HFFc6 (cell line): ENCODE data around the gene IFT74. TPM values are rescaled to one million over a fixed set of nuclear protein-coding genes. Genes with fewer than 3 reads are reported as not detected.
A peak's percentile ranks its signal among the peaks of the same experiment; 100 is the strongest.

Experiments used
- DNase-seq: peaks from one replicate; pipeline ENCODE4 v3.0.0-alpha.2; 2018
- H3K27ac Mint-ChIP-seq: 2 replicates; pipeline ENCODE4 v1.8.0; 2020; ENCODE audit warnings: mild to moderate bottlenecking, mixed read lengths
- H3K27me3 Mint-ChIP-seq: 2 replicates; pipeline ENCODE4 v1.8.0; 2021; ENCODE audit warnings: mild to moderate bottlenecking, moderate library complexity, mixed read lengths; ENCODE audit not compliant: insufficient read depth
- H3K36me3 Mint-ChIP-seq: 2 replicates; pipeline ENCODE4 v1.8.0; 2021; ENCODE audit warnings: low read depth, mixed read lengths
- H3K4me1 Mint-ChIP-seq: 2 replicates; pipeline ENCODE4 v1.8.0; 2020; ENCODE audit warnings: low read depth, mixed read lengths
- H3K4me3 Mint-ChIP-seq: 2 replicates; pipeline ENCODE4 v1.8.0; 2020; ENCODE audit warnings: mild to moderate bottlenecking, moderate library complexity, mixed read lengths
- H3K9me3 Mint-ChIP-seq: 2 replicates; pipeline ENCODE4 v1.8.0; 2020; ENCODE audit warnings: mild to moderate bottlenecking, mixed read lengths
- CTCF ChIP-seq: fragments of 200-600 bp; sonication (generic); IDR thresholded peaks from 2 replicates; pipeline ENCODE4 v1.5.0; 2021; ENCODE audit warnings: antibody characterized with exemption, mild to moderate bottlenecking
- total RNA-seq, 6 experiments: library from RNA; stranded (reverse); fragmentation: NEBNext Ultra II Directional; extraction: Animal tissue kit (Norgen Biotek cat#: 25700); gene quantifications; 2 replicates in 1 of 6; 3 replicates in 5 of 6; pipeline ENCODE4 v1.2.3, GENCODE V29; 2021

Gene IFT74
- total RNA-seq, 6 experiments from 2014 or later: 12.1 to 15.7 (median 12.8) TPM

DNA sequence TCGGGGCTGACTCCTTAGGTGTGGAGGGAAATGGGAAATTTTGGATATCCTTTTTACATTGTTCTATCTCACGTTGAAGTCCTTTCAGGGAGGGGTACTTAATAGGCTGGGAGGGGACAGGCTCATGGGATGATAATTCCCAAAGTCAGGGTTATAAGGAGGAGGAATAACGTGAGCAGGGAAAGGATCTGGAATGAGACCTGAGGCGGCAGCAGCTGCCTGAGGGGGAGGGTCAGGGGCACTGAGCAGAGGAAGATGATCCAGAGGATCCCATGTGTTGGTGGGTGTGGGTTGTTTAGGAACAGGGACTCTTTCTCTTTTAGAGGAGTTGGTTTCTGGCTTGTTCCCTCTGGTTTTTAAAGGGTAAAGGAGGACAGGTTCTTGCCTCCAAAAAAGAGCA lies 18.7 kb downstream of the IFT74 start:
- TF ChIP-seq CTCF: no peak
- Mint-ChIP-seq H3K4me1 (peaks cover 18% of the 10 kb centered on the region), H3K27ac (no peak overlapping the region), H3K9me3 (no peaks in the 10 kb centered on the region), H3K4me3 (no peak overlapping the region), H3K27me3 (no peaks in the 10 kb centered on the region), H3K36me3 (no peaks in the 10 kb centered on the region)
- no peak for DNase-seq

GRCh38 chr9:26975728-26976707 lies 19.8 kb downstream of the IFT74 start:
- no peaks in the 10 kb centered on the region for H3K27me3 Mint-ChIP-seq
- peak; percentile 67 for TF ChIP-seq CTCF
- no peaks in the 10 kb centered on the region for H3K9me3 Mint-ChIP-seq
- no peaks in the 10 kb centered on the region for H3K36me3 Mint-ChIP-seq
- H3K27ac Mint-ChIP-seq: peak overlapping the region; percentile 79
- no peak overlapping the region for H3K4me3 Mint-ChIP-seq
- peaks cover 18% of the 10 kb centered on the region for H3K4me1 Mint-ChIP-seq
- peak; percentile 28 for DNase-seq

GRCh38 chr9:26983340-26983739 lies 27.1 kb downstream of the IFT74 start:
- peaks cover 11% of the 10 kb centered on the region for H3K36me3 Mint-ChIP-seq
- no peak overlapping the region for H3K4me3 Mint-ChIP-seq
- no peak overlapping the region for H3K27ac Mint-ChIP-seq
- no peaks in the 10 kb centered on the region for H3K9me3 Mint-ChIP-seq
- H3K4me1 Mint-ChIP-seq: no peaks in the 10 kb centered on the region
- no peak for TF ChIP-seq CTCF
- H3K27me3 Mint-ChIP-seq: no peaks in the 10 kb centered on the region
- DNase-seq: no peak

- Mint-ChIP-seq H3K4me1 (no peaks in the 10 kb centered on the region; the same call in 1 of the 2 replicates), H3K27ac (no peak overlapping the region), H3K4me3 (no peak overlapping the region), H3K36me3 (no peaks in the 10 kb centered on the region), H3K9me3 (no peaks in the 10 kb centered on the region), H3K27me3 (no peaks in the 10 kb centered on the region)
- no peak for DNase-seq
- TF ChIP-seq CTCF: no peak
Measured at GRCh38 chr9:26995810-26996209, 39.6 kb downstream of the IFT74 start.

- Mint-ChIP-seq H3K4me1 (no peaks in the 10 kb centered on the region), H3K4me3 (no peak overlapping the region), H3K36me3 (no peaks in the 10 kb centered on the region), H3K9me3 (no peaks in the 10 kb centered on the region), H3K27ac (no peak overlapping the region), H3K27me3 (no peaks in the 10 kb centered on the region)
- DNase-seq: no peak
- TF ChIP-seq CTCF: no peak
Measured at GRCh38 chr9:27003426-27004077, 47.3 kb downstream of the IFT74 start.
